Gastroesophageal sphincter (tissue), 3 donors: Measurements from ENCODE around the gene RARS2.

ENCODE experiments used
- CTCF ChIP-seq, 4 experiments: fragments of 200-600 bp in 2 of 4; fragments of 450-650 bp in 2 of 4; sonication (generic) in 1 of 4; IDR thresholded peaks; one replicate each; pipeline ENCODE4 v1.5.1; 2017 to 2019; ENCODE audit warnings: antibody characterized with exemption in 4 of 4, mild to moderate bottlenecking in 2 of 4, moderate library complexity in 2 of 4
- EP300 ChIP-seq: sonication (generic); formaldehyde crosslinking; IDR thresholded peaks from one replicate; pipeline ENCODE4 v1.6.1; 2017; ENCODE audit warnings: antibody characterized with exemption, mild to moderate bottlenecking
- POLR2A ChIP-seq, 2 donors: fragments of 450-650 bp; IDR thresholded peaks; one replicate each; pipeline ENCODE4 v1.6.1; 2017; ENCODE audit warnings: antibody characterized with exemption in 2 of 2, mild to moderate bottlenecking in 2 of 2, moderate library complexity in 1 of 2

GRCh38 chr6:87636315-87636714 lies 46.5 kb upstream of the RARS2 start:
- TF ChIP-seq CTCF (IDR thresholded peaks at IDR 0.05) (no peak), EP300 (no peak), POLR2A (IDR thresholded peaks at IDR 0.05) (no peak)
